Esophagus muscularis mucosa (tissue), 4 donors: ENCODE measurements around the gene CNOT2.

Source experiments
- CTCF ChIP-seq, 3 experiments: fragments of 200-600 bp in 2 of 3; fragments of 450-650 bp in 1 of 3; sonication (generic) in 2 of 3; IDR thresholded peaks; one replicate each; pipeline ENCODE4 v1.5.1; 2017 to 2019; ENCODE audit warnings: antibody characterized with exemption in 3 of 3, mild to moderate bottlenecking in 2 of 3, moderate library complexity in 1 of 3
- EP300 ChIP-seq: sonication (generic); formaldehyde crosslinking; IDR thresholded peaks from one replicate; pipeline ENCODE4 v1.6.1; 2017; ENCODE audit warnings: antibody characterized with exemption
- POLR2A ChIP-seq: fragments of 450-650 bp; IDR thresholded peaks from one replicate; pipeline ENCODE4 v1.6.1; 2017; ENCODE audit warnings: antibody characterized with exemption, moderate library complexity, mild to moderate bottlenecking, low read depth

GRCh38 chr12:70386771-70387170, 143.5 kb downstream of the CNOT2 start:
- TF ChIP-seq EP300 (no peak), CTCF (IDR thresholded peaks at IDR 0.05) (no peak), POLR2A (no peak)
